SIG-M5 treated with dmso at 0.1 percent for 504 hours (cell line): ENCODE results near the gene GMDS.

ENCODE experiments used
- DNase-seq: peaks from one replicate; lab custom pipeline; 2025; ENCODE audit not compliant: unreplicated experiment; lab: John Stamatoyannopoulos, UW

The GMDS gene

DNA sequence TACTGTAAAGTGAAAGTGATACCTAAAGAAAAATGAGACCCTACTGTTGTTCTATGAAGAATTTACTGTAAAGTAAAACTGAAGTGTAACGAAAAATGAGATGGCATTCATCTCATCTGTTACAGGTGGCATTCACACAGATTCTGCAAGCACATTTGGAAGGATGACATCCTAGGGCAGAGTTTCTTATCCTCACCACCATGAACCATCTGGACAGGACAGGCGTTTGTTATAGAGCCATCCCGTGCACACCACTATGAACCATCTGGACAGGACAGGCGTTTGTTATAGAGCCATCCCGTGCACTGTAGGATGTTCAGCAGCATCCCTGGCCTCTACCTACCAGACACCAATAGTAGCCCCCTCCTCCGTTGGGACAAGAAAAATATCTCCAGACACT is 294.8 kb downstream of the GMDS start:
- no peak for DNase-seq

DNA sequence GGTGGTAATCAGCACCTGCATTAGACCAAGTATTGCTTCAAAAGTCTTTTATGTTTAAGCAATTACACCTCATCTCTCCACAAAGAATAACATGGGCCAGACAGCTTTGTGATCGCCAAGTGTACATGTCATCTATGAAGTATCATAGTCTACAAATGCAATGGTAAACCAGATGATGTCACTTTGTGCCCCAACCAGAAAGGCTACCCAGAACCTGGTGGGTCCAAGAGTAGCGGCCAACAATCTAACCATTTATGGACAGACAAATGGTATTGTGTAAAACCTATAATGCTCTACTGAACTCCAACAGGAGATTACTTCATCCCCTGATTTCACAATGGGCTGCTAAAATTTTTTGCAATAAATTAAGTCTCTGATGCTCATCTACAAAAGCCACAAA is 295.9 kb downstream of the GMDS start:
- DNase-seq: peak; percentile 49

DNA sequence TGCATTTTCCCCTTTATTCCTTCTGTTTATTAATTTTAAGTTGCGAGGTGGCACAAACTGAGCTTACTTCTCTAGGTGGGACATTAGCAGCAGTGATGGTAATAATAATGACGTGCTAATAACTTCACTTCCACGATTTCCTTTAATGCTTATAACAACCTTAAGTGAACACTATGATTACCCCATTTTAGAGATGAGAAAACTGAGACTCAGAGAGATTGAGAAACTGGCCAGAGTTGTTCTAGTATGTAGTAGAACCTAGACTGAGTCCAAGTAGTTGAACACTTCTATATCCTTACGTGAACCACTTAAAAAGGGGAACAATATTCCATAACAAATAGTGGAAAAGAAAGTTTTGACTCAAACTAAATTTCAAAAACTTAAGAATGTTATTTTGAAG is 297.5 kb downstream of the GMDS start:
- no peak for DNase-seq

DNA sequence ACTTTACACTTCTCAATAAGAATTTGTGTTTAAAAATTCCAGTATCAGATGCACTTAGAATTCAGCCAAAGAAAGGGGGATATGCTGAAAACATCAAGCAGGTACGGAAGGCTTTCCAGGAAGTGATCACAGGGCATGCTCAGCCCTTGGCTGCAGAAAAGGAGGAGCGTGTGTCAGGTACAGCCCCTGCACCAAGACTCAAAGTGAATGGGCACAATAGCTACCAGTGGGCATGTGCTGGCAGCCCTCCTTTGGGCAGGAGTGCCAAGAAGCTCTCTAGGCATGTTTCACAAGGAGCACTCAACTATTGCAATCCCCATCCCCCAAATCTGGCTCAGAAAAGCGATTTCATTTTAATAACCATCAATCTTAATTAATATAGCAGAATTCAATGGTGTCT is 298.8 kb downstream of the GMDS start:
- no peak for DNase-seq

DNA sequence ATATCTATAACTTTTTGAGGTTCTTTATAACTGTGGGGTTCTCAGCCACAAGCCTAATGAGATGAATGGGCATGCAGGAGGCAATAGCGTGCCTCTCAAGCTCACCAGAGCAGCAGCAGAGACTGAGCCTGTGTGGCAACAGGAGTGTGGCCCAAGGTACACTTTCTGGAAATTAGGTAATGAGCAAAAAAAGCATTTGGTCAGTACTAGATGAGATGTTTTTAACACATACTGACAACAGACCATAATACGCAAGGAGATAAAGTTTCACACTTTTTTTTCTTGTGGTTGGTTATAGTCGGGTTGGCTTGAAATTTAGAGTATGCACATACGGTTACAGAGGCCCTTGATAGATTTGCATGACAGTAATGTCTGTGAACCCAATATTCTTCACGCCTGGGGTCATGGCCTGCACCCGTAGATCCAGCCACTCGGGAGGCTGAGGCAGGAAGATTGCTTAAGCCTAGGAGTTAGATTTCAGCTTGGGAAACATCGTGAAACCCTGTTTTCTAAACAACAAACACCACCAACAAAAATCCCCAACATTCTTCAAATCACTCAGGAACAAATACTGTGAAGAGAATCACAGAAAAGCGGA is 300.1 kb downstream of the GMDS start:
- DNase-seq: no peak

DNA sequence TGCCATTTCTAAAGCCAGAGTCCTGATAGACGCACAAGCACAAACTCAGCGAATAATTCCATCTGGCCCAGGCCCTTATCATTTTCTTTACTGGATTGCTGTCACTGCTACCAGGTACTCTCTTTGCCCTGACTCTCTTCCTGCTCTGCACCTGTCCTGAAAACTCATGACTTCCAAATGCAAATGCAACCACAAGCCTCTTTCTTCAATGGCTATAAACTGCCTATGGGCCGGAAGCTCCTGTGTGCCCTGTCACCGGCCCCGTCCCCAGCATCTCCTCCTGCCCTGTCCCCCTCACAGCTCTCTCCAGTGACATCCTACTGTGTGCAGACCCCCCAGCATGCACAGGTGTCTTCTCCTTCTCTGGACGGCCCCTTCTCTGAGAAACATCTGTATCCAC is 302.6 kb downstream of the GMDS start:
- DNase-seq: no peak

DNA sequence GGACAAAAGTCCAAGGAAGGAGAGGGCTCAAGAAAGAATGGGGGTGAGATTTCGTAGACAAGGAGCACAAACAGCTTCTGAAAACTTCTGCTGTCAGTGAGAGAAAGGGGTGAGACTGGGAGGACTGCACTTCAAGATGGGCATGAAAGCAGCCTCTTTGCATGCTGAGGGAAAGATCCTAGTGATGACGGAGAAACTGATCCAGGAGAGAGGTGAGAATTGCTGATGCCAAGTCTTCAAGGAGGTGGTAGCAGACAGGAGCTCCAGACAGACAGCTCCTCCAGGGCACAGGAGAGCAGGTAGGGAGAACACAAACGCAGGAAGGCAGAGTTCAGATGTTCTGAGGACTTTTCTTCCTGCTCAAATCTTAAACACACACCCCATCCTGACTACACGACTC is 303.9 kb downstream of the GMDS start:
- DNase-seq: no peak

DNA sequence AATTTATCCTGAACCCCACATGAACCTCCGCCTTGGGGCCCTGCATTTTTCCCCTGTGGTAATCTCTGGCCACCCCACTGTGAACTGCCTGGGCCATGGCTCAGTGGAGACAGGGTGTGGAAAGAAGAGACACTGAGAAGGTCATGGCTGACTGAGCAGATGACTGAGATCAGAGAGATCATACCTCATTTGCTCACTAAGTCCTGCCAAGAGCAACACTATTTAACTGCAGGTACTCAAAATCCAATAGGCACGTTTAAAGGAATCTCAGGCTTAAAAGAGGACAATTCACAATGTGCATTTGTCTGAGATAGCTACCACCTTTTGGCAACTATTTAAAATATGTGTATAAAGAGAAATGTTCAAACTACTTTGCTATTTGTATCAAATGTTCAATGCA is 305.0 kb downstream of the GMDS start:
- DNase-seq: no peak

DNA sequence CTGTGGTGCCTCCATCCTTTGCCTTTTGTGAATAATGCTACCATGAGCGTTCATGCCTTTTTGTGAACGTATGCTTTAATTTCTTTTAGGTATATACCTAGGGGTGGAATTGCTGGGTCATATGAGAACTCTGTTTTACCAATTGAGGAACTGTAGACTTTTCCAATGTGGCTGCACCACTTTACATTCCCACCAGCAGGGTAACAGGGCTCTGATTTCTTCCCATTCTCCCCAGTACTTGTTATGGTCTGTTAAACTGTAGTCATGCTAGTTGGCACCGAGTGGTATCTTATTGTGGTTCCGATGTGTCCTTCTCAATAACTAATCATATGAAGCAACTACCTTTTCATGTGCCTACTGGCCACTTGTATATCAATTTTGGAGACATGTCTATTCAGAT is 312.1 kb downstream of the GMDS start:
- no peak for DNase-seq

DNA sequence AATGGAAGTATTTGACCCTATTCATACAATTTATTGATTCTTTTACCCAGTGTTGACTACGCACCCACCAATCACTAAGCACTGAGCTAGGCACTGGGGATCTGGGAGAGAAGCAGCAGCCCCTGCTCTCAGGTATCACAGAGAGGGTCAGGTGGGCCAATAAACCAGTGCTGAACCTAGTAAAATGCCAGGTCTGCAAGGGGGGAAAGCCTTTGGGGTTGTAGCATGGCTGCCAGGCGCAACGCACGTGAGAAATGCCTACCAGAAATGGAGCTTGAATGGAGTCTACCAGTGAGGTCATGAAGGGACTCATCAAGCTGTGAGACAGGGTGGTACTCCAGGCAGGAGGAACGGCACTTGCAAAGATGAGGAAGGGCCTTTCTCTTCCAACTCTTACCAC is 313.6 kb downstream of the GMDS start:
- DNase-seq: no peak

DNA sequence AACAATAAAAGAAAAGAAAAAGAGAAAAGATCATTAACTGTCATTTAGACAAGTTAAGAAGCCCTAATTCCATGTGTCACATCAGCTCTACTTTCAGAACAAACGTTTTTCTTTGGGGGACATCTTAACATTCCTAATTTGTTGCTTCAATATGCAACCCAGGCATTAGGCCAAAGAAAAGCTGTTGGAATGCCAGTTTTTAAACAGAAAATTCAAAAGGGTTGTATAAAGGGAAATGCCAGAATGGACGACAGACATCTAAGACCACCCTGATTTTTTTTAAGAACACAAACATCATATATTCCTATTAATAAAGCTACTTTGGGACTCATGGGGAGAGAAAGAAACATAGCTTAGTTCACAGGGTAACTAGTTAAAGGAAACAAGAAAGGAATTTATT is 315.0 kb downstream of the GMDS start:
- DNase-seq: no peak

DNA sequence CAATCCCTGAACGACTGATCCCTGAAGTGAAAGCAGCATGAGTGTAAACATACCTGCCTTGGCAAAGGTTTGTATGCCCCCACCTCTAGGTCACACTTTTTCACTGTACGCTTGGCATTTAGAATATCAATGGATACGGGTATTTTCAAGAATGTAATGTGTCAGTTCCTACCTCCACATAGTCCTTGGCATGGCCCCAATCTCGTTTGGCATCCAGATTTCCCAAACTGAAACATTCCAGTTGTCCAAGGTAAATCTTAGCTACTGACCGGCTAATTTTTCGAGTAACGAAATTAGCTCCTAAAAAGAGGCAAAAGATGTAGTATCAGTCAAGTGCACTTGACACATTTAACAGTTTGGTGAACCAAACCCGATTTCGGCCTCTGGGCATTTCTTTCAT is 315.5 kb downstream of the GMDS start:
- no peak for DNase-seq

DNA sequence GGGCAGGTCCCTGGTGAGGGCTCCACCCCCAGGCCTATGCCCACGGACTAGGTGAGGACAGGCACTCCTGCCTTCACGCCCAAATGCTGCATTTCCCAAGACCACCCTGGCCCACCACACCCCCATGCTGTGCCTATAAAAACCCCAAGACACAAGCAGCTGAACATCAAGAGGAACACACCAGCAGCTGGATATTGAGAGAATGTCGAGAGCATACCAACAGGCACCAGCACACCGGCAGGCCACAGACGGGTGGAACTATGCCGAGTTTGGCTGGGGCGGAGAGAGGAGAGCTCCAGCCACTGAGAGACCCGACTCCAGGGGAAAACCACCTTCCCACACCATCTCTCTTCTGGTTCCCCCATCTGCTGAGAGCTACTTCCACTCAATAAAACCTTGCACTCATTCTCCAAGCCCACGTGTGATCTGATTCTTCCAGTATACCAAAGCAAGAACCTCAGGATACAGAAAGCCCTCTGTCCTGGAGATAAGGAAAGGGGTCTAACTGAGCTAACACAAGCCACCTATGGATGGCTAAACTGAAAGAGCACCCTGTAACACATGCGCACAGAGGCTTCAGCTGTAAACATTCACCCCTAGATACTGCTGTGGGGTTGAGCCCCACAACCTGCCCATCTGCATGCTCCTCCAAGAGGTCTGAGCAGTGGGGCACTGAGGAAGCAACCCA is 319.5 kb downstream of the GMDS start:
- DNase-seq: no peak

DNA sequence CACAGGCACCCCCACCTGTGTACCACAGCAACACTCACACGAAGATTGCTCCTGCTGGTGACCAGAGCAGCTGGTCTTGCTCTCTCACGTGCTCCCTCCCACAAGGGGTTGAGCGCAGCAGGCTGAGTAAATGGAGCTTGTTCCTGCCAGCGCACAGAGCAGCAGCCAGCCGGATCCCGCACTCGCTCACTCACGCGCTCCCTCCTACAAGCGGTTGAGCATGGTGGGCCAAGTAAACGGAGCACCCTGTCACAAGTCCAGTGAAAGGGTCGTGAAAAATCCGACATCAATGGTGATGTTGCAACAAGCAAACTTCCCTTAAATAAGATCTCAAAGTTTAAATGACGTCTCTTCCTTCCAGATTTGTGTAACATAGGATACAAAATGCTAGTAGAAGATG is 322.0 kb downstream of the GMDS start:
- no peak for DNase-seq

DNA sequence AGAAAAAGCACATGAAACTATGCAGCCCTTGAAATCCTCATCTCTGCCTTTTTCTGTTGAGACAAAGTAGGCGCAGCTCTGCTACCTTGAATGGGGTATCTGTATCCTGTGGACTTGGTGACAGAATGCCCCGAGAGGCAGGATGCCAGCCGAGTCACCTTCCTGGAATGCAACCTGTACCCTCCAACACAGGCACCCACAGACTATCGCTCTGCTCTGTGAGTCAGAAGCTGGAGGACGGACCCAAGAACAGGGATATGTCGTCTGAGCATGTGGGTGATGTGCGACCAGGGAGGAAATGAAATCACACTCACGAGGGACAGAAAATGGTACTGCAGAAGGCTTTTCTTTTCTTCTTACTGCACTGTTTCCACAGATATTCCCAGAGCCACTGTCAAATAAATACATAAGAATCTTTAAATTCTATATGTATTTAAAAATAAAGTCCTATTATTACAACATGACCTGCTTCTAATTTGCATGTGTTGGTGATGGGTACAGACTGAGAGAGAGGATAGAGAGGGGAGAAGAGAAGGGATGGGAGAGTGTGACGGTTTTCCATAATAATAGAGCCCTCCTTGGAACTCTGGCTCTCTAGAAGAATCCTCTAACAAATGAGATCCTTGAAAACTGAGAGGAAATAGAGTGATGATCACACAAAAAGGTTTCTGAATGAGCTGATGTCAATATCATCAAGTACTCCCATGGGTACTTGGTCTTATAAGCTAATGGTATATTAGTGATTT is 327.6 kb downstream of the GMDS start:
- no peak for DNase-seq

DNA sequence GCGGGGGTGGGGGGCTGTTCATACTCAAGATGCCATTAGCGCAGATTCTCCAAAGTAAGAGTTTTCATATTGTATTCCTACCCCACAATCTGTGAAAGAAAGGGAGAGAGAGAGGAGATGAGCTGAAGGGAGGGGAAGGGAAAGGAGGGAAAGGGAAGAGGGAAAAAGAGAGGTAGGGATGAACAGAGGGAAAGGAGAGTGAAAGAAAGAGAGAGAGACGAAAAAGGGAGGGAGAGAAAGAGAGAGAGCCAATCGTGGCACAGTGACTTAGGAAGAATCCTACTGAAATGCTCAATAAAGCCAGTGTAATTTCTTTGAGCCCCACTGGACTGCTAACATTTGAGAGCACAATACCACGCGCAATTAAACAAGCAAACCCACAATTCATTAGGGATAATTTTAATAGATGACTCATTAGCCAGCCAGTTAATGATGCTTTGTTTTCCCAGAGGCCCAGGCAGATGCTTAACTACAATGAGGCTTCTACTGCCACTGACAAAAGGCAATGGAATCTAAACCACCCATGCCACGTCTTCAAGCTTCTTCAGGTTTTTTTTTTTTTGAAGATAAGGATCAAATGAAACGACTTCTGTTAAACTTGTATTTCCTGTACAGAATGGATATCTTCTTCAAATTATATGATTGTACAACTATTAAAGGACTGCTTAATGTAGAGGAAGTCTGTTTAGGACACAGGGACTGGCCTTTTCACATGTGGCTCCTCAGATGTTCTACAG is 328.9 kb downstream of the GMDS start:
- DNase-seq: no peak

DNA sequence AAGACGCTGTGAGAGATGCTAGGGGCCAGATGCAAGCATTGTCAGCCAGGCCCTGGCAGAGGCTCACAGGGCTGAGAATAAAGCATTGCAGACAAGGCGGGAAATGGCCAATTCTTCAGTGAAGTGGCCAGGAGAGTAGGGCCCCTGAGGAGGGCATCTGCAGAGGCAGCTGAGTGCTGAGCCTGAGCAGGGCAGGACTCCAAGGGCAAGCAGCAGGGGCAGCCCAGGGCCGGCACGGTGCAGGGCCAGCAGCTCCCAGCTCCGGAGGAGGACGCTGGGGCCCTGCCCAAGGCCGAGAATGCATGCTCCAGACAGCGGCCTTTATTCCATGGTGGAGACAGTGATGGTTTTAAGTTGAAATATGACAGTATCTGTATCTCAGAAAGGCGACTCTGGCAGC is 330.2 kb downstream of the GMDS start:
- DNase-seq: no peak

DNA sequence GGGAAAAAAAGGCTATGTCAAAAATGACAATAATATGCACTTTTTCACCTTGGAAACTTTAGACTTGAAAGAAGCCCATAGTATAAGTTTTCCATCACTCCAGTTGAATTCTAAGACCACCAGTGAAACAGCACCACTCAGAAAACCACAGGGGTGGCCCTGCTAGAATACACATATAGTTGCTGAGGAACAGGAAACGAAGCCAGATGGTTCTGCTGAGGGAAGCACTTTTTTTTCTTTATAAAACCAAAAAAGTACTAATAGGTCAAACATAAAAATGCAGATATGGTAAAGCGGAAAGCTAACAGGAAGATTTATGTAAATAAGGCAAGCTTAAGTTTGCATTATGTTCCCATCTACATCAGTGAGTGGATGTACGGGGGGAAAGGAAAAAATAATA is 331.8 kb downstream of the GMDS start:
- DNase-seq: no peak

DNA sequence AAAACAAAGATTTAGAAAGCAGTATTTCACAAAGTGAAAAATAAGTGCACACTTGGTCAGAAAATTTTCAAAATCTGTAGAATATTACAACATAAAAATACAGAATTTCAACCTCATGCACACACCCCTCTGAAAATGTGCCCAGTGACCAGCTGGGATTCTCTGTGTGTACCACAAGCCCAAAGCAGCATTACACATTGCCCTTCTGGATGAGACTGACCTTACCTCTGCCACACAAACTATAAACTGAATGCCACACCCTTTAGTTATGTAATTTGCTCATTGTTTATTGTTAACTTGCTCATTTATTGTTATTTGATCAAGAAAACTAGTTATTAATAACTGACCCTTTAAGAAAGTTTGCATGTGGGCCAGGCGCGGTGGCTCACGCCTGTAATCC is 332.7 kb downstream of the GMDS start:
- DNase-seq: no peak

DNA sequence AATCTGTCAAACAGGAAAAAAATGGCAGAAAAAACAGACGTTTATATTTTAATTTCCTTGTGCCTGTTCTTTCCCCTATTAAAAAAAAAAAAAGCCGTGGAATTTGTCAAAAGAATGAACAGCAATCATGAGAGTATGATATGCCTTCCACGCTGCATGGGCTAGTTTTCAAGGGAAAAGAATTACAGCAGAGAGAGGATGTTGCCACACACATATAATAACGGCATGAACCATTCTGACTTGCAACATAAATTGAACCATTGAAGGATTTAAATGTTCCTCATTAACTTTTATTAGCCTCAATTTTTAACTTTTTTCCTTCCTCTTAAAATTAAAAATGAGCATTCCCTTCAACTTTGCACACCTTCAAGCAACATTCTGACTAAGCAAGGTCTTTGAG is 333.9 kb downstream of the GMDS start:
- DNase-seq: peak; percentile 26

DNA sequence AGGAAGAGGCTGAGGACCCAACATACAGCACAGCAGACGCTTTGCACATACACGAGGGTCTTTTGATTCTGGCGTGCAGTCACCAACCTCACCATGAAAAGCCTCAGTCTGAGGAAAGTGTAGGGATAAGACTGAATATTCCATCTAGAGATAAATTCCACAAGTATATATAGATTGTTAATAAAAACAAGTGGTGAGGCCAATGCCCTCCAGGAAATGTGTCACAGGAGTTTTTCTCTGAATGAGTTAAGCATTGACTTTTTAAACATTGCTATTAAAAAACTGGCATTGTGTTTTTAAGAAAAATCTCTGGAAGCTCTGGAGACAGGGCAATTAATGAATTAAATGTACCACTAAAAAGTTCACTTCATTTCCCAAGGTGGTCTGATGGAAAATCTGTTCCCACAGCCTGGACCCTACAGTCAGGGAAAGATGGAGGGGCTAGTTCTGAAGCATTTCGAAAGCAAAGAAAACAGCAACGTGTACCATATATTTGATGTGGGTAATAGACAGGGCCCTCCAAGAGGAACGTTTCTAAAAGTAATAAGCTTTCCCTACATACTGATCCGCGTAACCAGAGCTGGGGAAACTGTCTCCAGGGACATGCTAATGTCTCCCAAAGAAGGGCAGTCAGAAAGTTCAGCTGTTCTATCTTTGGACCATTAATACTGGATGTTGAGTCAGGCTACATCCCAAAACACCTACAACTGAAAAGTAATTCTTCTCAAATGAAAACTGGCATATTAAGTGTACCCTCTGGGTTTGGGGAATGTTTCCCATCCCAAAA is 334.6 kb downstream of the GMDS start:
- no peak for DNase-seq
